Thoracic aorta (tissue), 2 donors: Measurements from ENCODE around the gene CSHL1. TPM values are rescaled to one million over a fixed set of nuclear protein-coding genes. Genes with fewer than 3 reads are reported as not detected.
"Not testable (repeated sequence)": the region's sequence is repeated elsewhere in the genome, so short reads cannot be mapped to it uniquely, and the experiment has no call there.

ENCODE experiments used
- ATAC-seq: fragments of 150-250 bp; one replicate; pipeline ENCODE4 v1.8.0; 2017; ENCODE audit warnings: low read depth; ENCODE audit not compliant: insufficient number of reproducible peaks, low FRiP score
- DNase-seq: peaks from one replicate; pipeline ENCODE4 v3.0.0-alpha.2; 2020; ENCODE audit warnings: low spot score
- H3K27ac ChIP-seq, 2 donors: fragments of 200-600 bp; sonication (generic); 1 replicate in 1 of 2; 2 replicates in 1 of 2; pipeline ENCODE4 v1.5.1; 2016; ENCODE audit warnings: mild to moderate bottlenecking in 2 of 2, moderate library complexity in 2 of 2
- H3K27me3 ChIP-seq: fragments of 200-600 bp; sonication (generic); replicated peaks from 2 replicates; pipeline ENCODE4 v1.6.0; 2016; ENCODE audit warnings: mild to moderate bottlenecking; ENCODE audit not compliant: insufficient read depth
- H3K36me3 ChIP-seq: fragments of 200-600 bp; sonication (generic); one replicate; pipeline ENCODE4 v1.5.1; 2016
- H3K4me1 ChIP-seq, 2 donors: fragments of 200-600 bp; sonication (generic); 1 replicate in 1 of 2; 2 replicates in 1 of 2; pipeline versions ENCODE4 v1.5.1 to v1.6.0; 2016; ENCODE audit warnings: low read depth in 2 of 2, mild to moderate bottlenecking in 1 of 2; ENCODE audit not compliant: control insufficient read depth in 1 of 2
- H3K4me3 ChIP-seq: fragments of 200-600 bp; sonication (generic); 2 replicates; pipeline ENCODE4 v1.5.1; 2016; ENCODE audit warnings: mild to moderate bottlenecking
- H3K9me3 ChIP-seq: fragments of 200-600 bp; sonication (generic); 2 replicates; pipeline ENCODE4 v1.5.1; 2016
- total RNA-seq, 2 donors: library from RNA; depleted of rRNA; stranded (reverse); fragments of >200 nt; gene quantifications; one replicate each; pipeline versions ENCODE4 v1.1.0 to v1.2.3, GENCODE V29; 2016

Gene CSHL1
- total RNA-seq, 2 donors from 2014 or later, result not detected

DNA sequence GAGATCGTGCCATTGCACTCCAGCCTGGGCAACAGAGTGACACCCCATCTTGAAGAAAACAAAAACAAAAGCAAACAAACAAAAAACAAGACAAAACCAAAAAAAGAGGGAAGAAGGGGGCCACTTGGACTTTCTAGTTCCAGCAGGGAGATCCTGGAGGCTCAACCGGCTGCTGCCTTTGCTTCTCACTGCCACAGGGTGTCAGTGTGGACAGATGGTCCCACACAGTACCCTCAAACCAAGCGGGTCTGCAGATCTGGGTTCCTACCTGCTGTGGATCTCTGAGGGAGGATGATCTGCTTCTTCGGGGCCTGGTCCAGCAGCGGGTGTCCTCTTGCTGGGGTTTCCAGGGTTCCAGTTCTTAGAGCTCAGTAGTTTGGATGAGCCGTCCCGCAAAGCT lies 44.4 kb downstream of the CSHL1 start:
- H3K27ac ChIP-seq, DNase-seq, ATAC-seq, H3K27me3 ChIP-seq, H3K4me1 ChIP-seq, H3K4me3 ChIP-seq, H3K9me3 ChIP-seq, H3K36me3 ChIP-seq: not testable (repeated sequence)

Other genes starting within 250 kb of the CSHL1 start
- 10 to 100 TPM; 26.2 to 29.6 TPM for gene LIMD2, start 211.1 kb downstream of the CSHL1 start, total RNA-seq
- gene STRADA, start 169.5 kb downstream of the CSHL1 start, total RNA-seq, result 10 to 100 TPM; 40.9 to 62.2 TPM
- gene CCDC47, start 137.7 kb downstream of the CSHL1 start, total RNA-seq, result 100 to 1,000 TPM in 1 of 2 donors, 10 to 100 TPM in 1; 40.2 to 101 TPM
- 100 to 1,000 TPM in 1 of 2 donors, 10 to 100 TPM in 1; 92.9 to 157 TPM for gene DDX42, start 137.1 kb downstream of the CSHL1 start, total RNA-seq
- gene PSMC5, start 83.8 kb downstream of the CSHL1 start, total RNA-seq, result 10 to 100 TPM; 58.5 to 76.1 TPM
- 10 to 100 TPM; 38.2 to 52.9 TPM for gene FTSJ3, start 83.6 kb downstream of the CSHL1 start, total RNA-seq
- 100 to 1,000 TPM in 1 of 2 donors, 10 to 100 TPM in 1; 81.8 to 136 TPM for gene SMARCD2, start 68.6 kb downstream of the CSHL1 start, total RNA-seq
- not detected for gene CSH2, start 37.6 kb downstream of the CSHL1 start, total RNA-seq
- not detected for gene GH2, start 29.3 kb downstream of the CSHL1 start, total RNA-seq
- not detected for gene CSH1, start 14.7 kb downstream of the CSHL1 start, total RNA-seq
- not detected for gene GH1, start 7.6 kb upstream of the CSHL1 start, total RNA-seq
- gene CD79B, start 21.1 kb upstream of the CSHL1 start, total RNA-seq, result 1 to 10 TPM; 4.3 to 6.0 TPM
- 1 to 10 TPM in 1 of 2 donors, not detected in 1; 1.1 TPM for gene SCN4A, start 61.7 kb upstream of the CSHL1 start, total RNA-seq
- not detected for gene PRR29, start 87.1 kb upstream of the CSHL1 start, total RNA-seq
- 10 to 100 TPM; 41.6 to 46.6 TPM for gene ICAM2, start 109.4 kb upstream of the CSHL1 start, total RNA-seq
- 10 to 100 TPM; 13.0 to 22.7 TPM for gene ERN1, start 218.9 kb upstream of the CSHL1 start, total RNA-seq